Measurements from ENCODE around the gene ZNF415.

GRCh38 chr19:53182202-53182601 is 49.5 kb upstream of the ZNF415 start:
- TF ChIP-seq CTCF (IDR thresholded peaks at IDR 0.05) (no peak), POLR2A (IDR thresholded peaks at IDR 0.05) (no peak)
